Activated T-helper 1 cell treated with anti-CD3 and anti-CD28 coated beads, Interleukin-2, amount 50 U/mL, for 16 hours (primary cell): ENCODE measurements around the gene PRLH.
A peak's percentile ranks its signal among the peaks of the same experiment; 100 is the strongest.

Experiments used
- DNase-seq, 2 donors: peaks; one replicate each; pipeline ENCODE4 v3.0.0-alpha.2; 2020; ENCODE audit warnings: low read depth in 1 of 2, low spot score in 1 of 2

The PRLH gene

DNA sequence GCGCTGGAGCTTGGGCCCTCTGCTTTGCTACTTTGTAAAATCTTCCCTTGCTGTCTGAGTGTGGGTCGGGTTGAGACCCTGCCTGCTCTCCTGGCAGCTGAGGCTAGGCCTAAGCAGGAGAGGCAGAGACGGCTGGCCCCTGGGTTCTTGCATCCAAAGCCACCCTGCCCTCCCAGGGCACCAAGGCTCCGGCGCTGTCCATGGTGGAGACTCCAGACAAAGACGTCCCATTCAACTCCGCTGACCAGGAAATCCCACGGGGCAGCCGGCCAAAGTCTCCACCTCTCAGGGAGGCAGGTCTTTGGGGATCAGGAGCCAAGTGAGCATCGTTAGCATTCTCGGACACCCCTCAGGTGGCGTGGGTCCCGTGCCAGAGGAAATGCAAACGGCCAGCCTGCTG is 2.6 kb upstream of the PRLH start:
- DNase-seq, result no peak

GRCh38 chr2:237564526-237565131 is 1.7 kb upstream of the PRLH start:
- no peak for DNase-seq

GRCh38 chr2:237565974-237566373 is 400 bp upstream of the PRLH start:
- DNase-seq, result no peak

DNA sequence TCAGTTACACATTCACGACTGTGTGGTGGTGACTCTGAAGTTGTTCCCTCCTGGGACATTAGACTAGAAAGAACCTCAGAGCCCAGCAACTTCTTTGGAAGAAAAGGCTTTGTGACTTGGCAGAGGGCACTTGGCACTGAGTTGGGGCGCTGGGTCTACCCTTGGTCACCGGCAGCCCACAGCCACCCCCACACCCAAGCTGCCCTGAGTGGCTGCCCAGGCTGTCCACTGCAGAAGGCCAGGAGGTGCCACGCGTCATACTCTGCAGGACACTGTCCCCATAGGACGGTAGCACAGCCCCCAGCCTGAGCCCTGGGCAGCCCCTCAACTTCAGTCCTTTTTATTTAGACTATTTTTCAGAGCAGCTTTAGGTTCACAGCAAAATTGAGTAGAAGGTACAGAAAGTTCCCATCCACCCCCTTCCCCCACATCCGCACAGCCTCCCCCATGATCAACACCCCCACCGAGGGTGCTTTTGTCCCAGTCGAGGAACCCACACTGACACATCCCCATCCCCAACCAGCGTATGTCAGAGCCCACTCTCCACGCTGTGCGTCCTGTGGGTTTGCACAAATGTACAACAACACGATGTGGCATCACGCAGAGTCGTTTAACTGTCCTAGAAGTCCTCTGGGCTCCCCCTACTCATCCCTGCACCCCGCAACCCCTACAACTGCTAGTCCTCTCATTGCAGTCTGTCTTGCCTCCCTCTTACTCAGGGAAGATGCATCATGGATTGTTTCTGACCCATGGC is 1.1 kb downstream of the PRLH start:
- no peak for DNase-seq

- DNase-seq, result no peak
Observed at GRCh38 chr2:237568121-237568660, 1.8 kb downstream of the PRLH start.

DNA sequence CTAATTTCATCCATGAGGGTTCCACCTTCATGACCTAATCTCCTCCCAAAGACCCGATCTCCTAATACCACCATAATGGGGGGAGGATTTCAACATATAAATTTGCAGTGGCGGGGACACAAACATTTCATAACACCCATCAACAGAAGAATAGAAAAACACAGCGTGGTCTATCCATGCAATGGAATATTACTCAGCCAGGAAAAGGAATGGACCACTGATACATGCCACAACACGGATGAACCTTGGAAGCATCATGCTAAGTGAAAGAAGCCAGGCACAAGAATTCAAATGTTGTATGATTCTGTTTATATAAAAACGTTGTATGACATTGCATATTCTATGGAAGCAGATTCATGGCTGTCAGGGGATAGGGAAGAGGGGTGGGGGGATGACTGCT is 2.7 kb downstream of the PRLH start:
- DNase-seq, result no peak

DNA sequence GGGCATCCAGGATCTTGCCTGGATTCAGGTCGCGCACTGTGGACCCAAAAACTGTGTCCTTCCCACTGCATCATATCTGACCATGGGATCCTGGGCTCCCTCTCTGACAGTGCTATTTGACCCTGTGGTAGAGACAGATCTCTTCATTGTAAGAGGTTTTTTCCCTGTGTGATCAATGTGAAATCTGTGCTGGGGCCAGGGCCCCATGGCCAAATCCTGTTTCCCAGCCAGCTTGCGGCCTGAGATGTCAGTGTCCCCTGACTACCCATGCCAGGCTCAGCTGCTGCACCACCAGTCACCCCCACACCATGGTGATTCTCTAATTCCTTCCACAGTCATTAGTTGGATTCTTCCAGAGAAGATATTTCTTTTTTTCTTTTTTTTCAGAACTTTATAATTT is 3.5 kb downstream of the PRLH start:
- no peak for DNase-seq

DNA sequence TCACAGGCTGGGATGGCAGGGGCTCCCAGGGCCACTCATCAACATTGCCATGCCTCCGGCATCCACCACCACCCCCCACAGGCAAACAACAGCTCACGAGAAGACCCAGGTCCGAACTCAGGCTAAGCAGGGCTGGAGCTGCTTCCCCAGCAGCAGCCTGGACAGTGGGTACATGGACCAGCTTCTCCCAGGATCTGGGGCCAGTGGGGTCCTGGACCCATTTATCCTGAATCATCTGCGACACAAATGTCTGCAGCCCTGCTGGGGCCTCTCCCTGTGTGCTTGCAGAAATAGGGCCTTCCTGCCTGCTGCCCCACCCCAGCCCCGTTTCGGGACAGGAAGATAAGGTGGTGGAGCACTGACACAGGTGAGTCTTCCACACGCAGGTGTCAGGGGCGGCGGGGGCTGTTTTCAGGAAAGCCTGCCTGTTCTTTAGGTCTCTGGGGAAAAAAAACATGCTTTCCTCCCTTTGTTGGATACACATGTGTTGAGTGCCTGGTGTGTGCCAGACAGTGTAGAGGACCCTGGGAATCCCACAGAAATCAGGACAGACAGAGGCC is 4.5 kb downstream of the PRLH start:
- DNase-seq, result no peak

GRCh38 chr2:237571551-237571950 is 5.2 kb downstream of the PRLH start:
- no peak for DNase-seq

GRCh38 chr2:237572021-237572741 is 5.8 kb downstream of the PRLH start:
- peak; percentile 74 to 78 for DNase-seq

- no peak for DNase-seq
Observed at GRCh38 chr2:237572742-237573101, 6.3 kb downstream of the PRLH start.

DNA sequence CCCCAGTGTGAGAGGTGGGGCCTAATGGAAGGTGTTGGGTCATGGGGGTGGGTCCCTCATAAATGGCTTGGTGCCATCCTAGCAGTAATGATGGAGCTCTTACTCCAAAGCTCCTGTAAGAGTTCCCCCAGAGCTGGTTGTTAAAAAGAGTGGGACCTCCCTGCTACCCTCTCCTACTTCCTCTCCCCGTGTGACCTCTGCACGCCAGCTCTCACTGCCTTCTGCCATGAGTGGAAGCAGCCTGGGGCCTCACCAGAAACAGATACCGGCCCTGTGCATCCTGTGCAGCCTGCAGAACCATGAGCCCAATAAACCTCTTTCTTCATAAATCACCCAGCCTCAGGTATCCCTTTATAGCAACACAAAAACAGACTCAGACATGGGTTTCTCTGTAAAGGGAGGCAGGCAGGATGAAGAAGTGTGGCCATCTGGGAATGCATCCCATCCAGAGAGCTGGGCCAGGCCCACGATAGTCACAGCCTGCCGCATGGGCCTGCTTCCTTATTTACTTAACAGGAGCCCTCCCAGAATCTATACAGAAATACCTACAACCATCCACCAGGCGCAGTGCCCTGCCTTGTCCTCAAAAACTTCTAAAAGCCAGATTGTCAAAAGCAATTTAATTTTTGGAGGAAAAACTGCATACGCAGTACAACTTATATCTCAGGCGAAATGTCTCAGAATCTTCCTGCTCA is 7.5 kb downstream of the PRLH start:
- DNase-seq, result no peak

DNA sequence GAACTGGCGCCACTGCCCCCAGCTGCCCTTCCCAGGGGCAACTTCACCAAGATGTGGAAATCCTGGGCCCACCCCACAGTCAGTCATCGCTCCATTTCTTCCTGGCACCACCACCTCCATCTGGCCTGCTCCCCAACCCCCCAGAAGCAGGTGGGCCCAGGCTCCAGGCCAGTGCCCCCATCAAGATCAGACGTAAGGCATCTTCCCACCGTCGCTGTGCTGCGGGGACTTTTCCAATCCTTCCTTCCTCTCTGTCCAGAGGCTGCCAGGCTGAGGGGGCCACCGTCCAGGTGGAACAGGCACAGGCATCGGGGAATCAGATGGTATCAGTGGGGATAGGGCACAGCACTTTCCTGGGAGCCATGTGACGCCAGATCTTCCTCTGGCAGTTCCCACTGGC is 8.1 kb downstream of the PRLH start:
- no peak for DNase-seq

GRCh38 chr2:237574894-237575868 is 8.8 kb downstream of the PRLH start:
- no peak for DNase-seq

DNA sequence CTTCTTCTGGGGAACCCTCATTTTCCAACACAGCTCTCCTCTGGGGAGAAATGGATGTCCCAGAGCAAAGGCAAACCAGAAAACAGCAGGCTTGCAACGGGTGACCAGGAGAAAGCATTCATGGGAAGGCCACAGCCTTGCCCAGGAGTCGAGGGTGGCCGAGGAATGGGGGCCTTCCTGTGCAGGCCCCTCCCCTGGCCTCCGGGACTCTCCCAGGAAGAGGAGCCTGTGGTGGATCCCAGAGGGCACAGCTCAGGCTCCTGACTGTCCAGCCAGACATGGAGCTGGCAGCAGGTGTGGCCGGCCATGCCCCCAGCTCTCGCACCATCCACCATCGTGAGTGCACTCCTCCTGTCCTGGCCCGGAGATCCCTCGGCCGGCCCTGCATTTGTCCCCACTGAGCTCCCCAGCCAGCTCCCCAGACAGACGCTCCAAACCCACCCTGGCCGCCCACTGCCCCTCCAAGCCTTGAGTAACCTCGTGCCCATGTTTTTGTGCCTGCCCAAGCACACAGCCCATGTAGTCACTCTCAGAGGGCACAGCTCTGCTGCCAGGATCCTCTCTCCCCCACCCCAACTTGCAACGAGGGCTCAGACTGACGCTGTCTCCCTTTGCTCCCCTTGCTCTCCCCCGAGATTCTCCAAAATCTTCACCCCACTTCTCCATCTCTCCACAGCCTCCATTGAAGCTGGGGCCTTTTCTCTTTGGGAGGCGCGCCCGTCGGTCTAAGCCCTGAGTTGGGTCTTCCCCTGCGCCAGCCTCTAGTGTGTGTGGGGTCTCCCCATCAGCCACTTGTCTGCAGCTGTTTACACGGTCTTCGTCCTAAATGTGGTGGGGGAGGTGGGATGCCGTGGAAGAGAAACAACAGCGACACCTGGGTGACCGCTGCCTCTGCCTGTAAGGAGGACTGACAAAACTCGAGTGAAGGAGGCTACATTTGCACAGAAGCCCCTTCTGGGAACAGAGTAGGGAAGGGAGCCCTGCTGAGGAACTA is 9.8 kb downstream of the PRLH start:
- no peak for DNase-seq

- DNase-seq, result no peak
Observed at GRCh38 chr2:237576974-237577373, 10.6 kb downstream of the PRLH start.

DNA sequence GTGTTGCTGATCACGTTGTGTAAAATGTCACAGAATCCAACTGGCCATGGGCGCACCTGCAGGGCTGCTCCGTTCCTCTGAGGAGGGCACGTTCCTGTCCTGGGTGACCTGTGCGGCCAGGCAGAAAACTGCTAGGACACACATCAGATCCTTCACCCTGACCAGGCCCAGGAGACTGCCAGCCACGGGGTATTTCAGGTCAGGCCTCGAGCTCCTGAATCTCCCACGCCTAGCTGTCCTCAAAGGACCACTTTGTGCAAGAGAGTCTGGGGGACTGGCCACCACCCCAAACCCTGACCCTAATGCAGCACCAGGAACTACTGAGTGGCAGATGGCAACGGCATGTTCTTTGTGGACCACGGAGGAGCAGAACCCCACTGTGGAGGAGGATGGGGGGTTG is 11.1 kb downstream of the PRLH start:
- no peak for DNase-seq

DNA sequence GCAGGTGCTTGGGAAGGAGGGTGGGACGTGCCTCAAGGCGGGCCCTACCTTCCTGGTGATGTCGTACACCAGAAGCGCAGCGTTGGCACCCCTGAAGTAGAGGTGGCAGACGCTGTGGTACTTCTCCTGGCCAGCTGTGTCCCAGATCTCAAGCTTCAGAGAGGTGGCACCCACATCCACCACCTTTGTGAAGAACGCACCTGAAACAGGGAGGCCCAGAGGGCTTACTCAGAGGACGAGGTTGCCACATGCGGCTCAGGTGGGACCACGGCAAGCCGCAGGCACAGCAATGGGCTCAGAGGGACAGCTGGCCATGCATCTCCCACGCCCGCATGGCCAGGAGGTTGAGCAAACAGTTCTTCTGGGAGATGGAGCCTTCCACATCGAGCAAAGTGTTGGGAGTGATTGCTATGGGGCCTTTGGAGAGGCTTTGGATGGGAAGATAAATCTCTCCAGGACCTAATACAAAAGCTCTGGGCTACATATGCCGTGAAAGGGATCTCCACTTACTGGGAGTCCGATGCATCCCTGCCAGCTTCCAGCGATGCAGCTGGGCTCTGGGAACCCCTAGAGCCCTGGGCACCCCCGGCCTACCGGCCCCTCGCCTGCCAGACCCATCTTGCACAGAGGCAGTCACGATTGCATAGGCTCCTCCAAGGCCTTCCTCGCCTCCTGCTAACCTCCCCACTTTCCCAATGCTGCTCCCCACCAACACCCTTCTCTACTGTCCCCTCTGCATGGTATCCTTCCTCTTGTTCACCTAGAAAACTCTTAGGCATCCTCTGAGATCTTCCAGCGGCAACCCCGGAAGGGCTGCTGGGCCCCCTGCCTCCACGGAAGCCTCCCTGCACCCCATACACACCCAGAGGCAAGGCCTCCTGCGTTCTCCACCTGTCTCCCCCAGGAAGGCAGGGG is 11.8 kb downstream of the PRLH start:
- no peak for DNase-seq
